ENCODE data around the gene POU6F2. TPM values are rescaled to one million over a fixed set of nuclear protein-coding genes. Genes with fewer than 3 reads are reported as not detected.

The POU6F2 gene
- total RNA-seq, 1 donor from 2014 or later = 9.2 TPM

DNA sequence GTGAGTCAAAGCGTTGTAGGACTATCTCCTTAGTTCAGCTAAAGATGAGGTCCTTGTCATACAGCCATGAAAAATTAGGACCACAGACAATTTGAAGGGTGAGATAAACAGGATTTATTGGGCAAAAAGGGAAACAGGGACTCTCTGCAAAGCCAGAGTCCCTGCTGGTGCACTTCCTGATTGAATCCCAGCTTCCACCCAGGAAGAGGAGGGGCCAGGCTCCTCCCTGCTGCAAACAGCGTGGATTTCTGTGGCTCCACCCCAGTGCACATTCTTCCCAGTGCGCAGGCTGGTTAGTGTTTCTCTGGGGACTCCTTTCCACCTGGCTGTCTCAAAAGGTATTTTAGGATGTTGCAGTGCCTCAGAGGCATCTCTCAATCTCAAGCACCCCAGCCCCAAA is 423.1 kb downstream of the POU6F2 start:
- Mint-ChIP-seq H3K36me3 (no peaks in the 10 kb centered on the region), H3K4me1 (no peaks in the 10 kb centered on the region), H3K4me3 (no peak overlapping the region), H3K27ac (no peak overlapping the region), H3K27me3 (ENCODE audit: low read depth) (peaks cover 3% of the 10 kb centered on the region), H3K9me3 (no peaks in the 10 kb centered on the region)
- TF ChIP-seq, protein P1, sequence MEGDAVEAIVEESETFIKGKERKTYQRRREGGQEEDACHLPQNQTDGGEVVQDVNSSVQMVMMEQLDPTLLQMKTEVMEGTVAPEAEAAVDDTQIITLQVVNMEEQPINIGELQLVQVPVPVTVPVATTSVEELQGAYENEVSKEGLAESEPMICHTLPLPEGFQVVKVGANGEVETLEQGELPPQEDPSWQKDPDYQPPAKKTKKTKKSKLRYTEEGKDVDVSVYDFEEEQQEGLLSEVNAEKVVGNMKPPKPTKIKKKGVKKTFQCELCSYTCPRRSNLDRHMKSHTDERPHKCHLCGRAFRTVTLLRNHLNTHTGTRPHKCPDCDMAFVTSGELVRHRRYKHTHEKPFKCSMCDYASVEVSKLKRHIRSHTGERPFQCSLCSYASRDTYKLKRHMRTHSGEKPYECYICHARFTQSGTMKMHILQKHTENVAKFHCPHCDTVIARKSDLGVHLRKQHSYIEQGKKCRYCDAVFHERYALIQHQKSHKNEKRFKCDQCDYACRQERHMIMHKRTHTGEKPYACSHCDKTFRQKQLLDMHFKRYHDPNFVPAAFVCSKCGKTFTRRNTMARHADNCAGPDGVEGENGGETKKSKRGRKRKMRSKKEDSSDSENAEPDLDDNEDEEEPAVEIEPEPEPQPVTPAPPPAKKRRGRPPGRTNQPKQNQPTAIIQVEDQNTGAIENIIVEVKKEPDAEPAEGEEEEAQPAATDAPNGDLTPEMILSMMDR (IDR thresholded peaks at IDR 0.05; ENCODE audit: unreplicated experiment) = no peak
- DNase-seq (ENCODE audit: low spot score in 2 of 2, unreplicated experiment in 2 of 2) = no peak

DNA sequence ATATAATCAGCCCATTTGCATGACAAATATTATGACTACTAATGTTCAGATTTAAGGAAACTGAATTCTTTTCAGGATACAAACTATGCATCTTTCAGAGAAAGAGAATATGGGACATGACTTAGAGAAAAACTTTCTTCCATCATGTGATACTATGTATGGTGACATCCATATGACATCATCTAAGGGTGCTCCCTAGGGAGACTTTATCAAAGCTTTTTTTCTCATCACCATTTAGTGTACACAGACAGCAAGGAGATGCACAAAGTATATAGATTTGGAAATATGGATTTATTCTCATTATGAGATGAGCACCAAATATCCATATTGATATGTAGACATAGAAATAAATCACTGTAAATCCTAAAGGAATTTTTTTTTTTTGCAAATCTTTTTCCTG is 424.3 kb downstream of the POU6F2 start:
- no peaks in the 10 kb centered on the region for H3K36me3 Mint-ChIP-seq
- TF ChIP-seq, protein P1 (IDR thresholded peaks at IDR 0.05; ENCODE audit: unreplicated experiment) = no peak
- peaks cover 8% of the 10 kb centered on the region for H3K4me1 Mint-ChIP-seq
- no peaks in the 10 kb centered on the region for H3K9me3 Mint-ChIP-seq
- H3K27ac Mint-ChIP-seq = no peak overlapping the region
- no peaks in the 10 kb centered on the region for H3K27me3 Mint-ChIP-seq (ENCODE audit: low read depth)
- no peak overlapping the region for H3K4me3 Mint-ChIP-seq
- no peak for DNase-seq (ENCODE audit: low spot score in 2 of 2, unreplicated experiment in 2 of 2)

DNA sequence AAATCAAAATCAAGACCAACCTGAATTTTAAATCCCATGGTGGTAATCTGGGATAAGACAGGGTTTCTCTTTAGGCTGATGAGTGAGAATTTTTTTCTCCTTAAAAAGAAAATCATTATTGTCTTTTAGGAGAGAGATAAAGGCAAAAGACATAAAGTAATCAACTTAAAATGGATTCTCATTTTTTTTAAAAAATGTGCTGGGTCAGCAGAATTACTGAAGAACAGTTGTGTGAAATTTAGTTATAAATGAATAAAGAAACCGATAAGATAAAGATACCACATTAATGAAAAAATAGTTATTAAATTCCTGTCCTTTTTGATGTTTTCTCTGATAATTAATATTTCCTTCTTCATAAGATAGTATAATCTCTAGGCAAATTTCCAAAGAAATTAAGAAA is 427.2 kb downstream of the POU6F2 start:
- H3K4me3 Mint-ChIP-seq = no peak overlapping the region
- no peak overlapping the region for H3K27ac Mint-ChIP-seq
- H3K36me3 Mint-ChIP-seq = no peaks in the 10 kb centered on the region
- no peaks in the 10 kb centered on the region for H3K27me3 Mint-ChIP-seq (ENCODE audit: low read depth)
- TF ChIP-seq, protein P1 (IDR thresholded peaks at IDR 0.05; ENCODE audit: unreplicated experiment) = no peak
- no peak for DNase-seq (ENCODE audit: low spot score in 2 of 2, unreplicated experiment in 2 of 2)
- peaks cover 18% of the 10 kb centered on the region for H3K4me1 Mint-ChIP-seq
- no peaks in the 10 kb centered on the region for H3K9me3 Mint-ChIP-seq

DNA sequence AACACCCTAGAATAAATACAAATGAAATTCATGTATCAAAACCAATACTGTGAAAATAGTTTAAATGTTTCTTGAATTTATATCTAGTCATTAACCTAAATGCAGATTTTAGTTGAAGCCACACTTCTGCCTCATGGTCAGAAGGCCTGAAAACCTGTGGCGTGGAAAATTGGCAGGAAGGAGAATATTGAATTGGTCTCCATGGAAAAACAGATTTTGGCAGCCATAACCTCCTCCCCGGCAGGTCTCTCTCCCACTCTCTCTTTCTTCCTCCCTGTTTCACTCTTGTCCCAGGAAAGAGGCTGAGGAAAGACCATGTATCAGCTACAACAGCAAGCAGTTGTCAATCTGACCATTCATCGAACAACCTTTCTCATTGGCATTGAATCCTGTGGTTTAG is 427.9 kb downstream of the POU6F2 start:
- TF ChIP-seq, protein P1 (IDR thresholded peaks at IDR 0.05; ENCODE audit: unreplicated experiment) = no peak
- Mint-ChIP-seq H3K36me3 (no peaks in the 10 kb centered on the region), H3K27me3 (ENCODE audit: low read depth) (no peaks in the 10 kb centered on the region), H3K27ac (no peak overlapping the region), H3K4me3 (no peak overlapping the region), H3K4me1 (peaks cover 18% of the 10 kb centered on the region), H3K9me3 (no peaks in the 10 kb centered on the region)
- DNase-seq (ENCODE audit: low spot score in 2 of 2, unreplicated experiment in 2 of 2) = no peak

DNA sequence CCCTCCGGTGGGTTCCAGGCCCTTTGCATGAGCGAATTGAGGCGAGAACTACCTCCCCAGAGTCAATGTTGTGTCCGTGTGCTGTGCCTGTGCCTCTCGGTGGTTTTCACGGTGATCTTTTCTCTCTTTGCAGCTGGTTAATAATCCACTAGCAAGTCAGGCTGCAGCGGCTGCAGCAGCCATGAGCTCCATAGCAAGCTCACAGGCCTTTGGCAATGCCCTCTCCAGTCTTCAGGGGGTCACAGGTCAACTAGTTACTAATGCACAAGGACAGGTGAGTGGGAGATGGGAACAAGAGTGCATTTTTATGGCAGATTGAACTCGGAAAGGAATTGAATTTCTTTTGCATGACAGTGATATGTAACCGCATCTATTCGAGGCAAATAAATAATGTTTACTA is 428.8 kb downstream of the POU6F2 start:
- no peak overlapping the region for H3K4me3 Mint-ChIP-seq
- H3K27ac Mint-ChIP-seq = no peak overlapping the region
- H3K27me3 Mint-ChIP-seq (ENCODE audit: low read depth) = no peaks in the 10 kb centered on the region
- H3K4me1 Mint-ChIP-seq = peaks cover 18% of the 10 kb centered on the region
- DNase-seq (ENCODE audit: low spot score in 2 of 2, unreplicated experiment in 2 of 2) = no peak
- TF ChIP-seq, protein P1 (IDR thresholded peaks at IDR 0.05; ENCODE audit: unreplicated experiment) = no peak
- H3K9me3 Mint-ChIP-seq = no peaks in the 10 kb centered on the region
- H3K36me3 Mint-ChIP-seq = no peaks in the 10 kb centered on the region

DNA sequence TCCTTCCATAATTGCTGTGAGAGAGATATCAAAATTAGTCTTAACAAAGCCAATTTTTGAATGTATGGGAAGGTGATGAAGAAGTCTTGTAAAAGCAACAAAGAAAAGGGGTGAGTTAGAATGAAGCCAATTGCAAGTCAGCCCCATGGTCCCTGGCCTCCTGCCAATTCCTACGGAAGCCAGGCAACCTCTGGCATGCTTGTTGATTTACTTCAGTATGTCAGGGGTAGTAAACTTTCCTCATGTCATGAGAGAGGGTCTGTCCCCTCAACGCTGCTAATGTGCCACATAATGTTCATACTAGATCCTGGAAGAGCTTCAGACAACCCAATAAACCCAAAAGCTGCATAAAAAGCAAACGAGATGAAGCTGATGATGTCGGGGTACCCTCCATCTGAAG is 429.4 kb downstream of the POU6F2 start:
- TF ChIP-seq, protein P1 (IDR thresholded peaks at IDR 0.05; ENCODE audit: unreplicated experiment) = no peak
- Mint-ChIP-seq H3K4me1 (peaks cover 18% of the 10 kb centered on the region), H3K36me3 (no peaks in the 10 kb centered on the region), H3K27ac (no peak overlapping the region), H3K9me3 (no peaks in the 10 kb centered on the region), H3K4me3 (no peak overlapping the region), H3K27me3 (ENCODE audit: low read depth) (no peaks in the 10 kb centered on the region)
- DNase-seq (ENCODE audit: low spot score in 2 of 2, unreplicated experiment in 2 of 2) = peak in 1 of 2 experiments; percentile 59

Data from mesothelial cell of epicardium (in vitro differentiated cells).